Keratinocyte (primary cell): ENCODE measurements around the gene LRBA. TPM values are rescaled to one million over a fixed set of nuclear protein-coding genes. Genes with fewer than 3 reads are reported as not detected.
"Not testable (repeated sequence)": the region's sequence is repeated elsewhere in the genome, so short reads cannot be mapped to it uniquely, and the experiment has no call there.

Source experiments
- DNase-seq: peaks from one replicate; pipeline ENCODE4 v3.0.0-alpha.2; 2011; ENCODE audit warnings: low read depth, missing footprints, low spot score
- FAIRE-seq: peaks from 2 replicates; lab custom pipeline; 2011; peaks lifted over from hg19 to GRCh38; lab: Jason Lieb, UNC
- H2AFZ ChIP-seq: 2 replicates; pipeline ENCODE4 v1.6.0; 2012; ENCODE audit warnings: low read length, control low read depth, inconsistent platforms; ENCODE audit not compliant: control insufficient read depth
- H3K27ac ChIP-seq: 2 replicates; pipeline ENCODE4 v1.5.1; 2011; ENCODE audit warnings: low read length; ENCODE audit not compliant: control insufficient read depth, insufficient read depth
- H3K27me3 ChIP-seq: 3 replicates; pipeline ENCODE4 v1.6.0; 2011; ENCODE audit warnings: low read length; ENCODE audit not compliant: control insufficient read depth, insufficient read depth; ENCODE audit errors: extremely low read depth
- H3K36me3 ChIP-seq, 2 experiments: 2 replicates in 1 of 2; 3 replicates in 1 of 2; pipeline ENCODE4 v1.5.1; 2011; ENCODE audit warnings: low read length in 2 of 2, mild to moderate bottlenecking in 1 of 2; ENCODE audit not compliant: control insufficient read depth in 2 of 2, insufficient read depth in 2 of 2; ENCODE audit errors: extremely low read depth in 1 of 2
- H3K4me1 ChIP-seq: 3 replicates; pipeline ENCODE4 v1.5.1; 2011; ENCODE audit warnings: low read length; ENCODE audit not compliant: control insufficient read depth, insufficient read depth; ENCODE audit errors: extremely low read depth
- H3K4me2 ChIP-seq: 3 replicates; pipeline ENCODE4 v1.6.0; 2011; ENCODE audit warnings: low read depth, low read length; ENCODE audit not compliant: control insufficient read depth, insufficient read depth; ENCODE audit errors: extremely low read depth
- H3K4me3 ChIP-seq, 3 experiments: fragments of 200-600 bp in 1 of 3; sonication (generic) in 1 of 3; 2 replicates in 2 of 3; 3 replicates in 1 of 3; pipeline ENCODE4 v1.5.1; 2011 to 2016; ENCODE audit warnings: low read length in 3 of 3, mild to moderate bottlenecking in 3 of 3, control low read depth in 2 of 3, inconsistent platforms in 1 of 3, low read depth in 1 of 3, mixed read lengths in 1 of 3, mixed run types in 1 of 3, moderate library complexity in 1 of 3; ENCODE audit not compliant: control insufficient read depth in 2 of 3, insufficient read depth in 2 of 3; ENCODE audit errors: extremely low read depth in 1 of 3
- H3K79me2 ChIP-seq: 2 replicates; pipeline ENCODE4 v1.6.0; 2012; ENCODE audit warnings: low read length; ENCODE audit not compliant: control insufficient read depth, insufficient read depth
- H3K9ac ChIP-seq: 3 replicates; pipeline ENCODE4 v1.6.0; 2011; ENCODE audit warnings: low read length; ENCODE audit not compliant: control insufficient read depth, insufficient read depth; ENCODE audit errors: extremely low read depth
- H3K9me1 ChIP-seq: 3 replicates; pipeline ENCODE4 v1.6.0; 2011; ENCODE audit warnings: low read length; ENCODE audit not compliant: control insufficient read depth, insufficient read depth; ENCODE audit errors: extremely low read depth
- H3K9me3 ChIP-seq: 2 replicates; pipeline ENCODE4 v1.5.1; 2012; ENCODE audit warnings: low read depth, low read length; ENCODE audit not compliant: control insufficient read depth
- H4K20me1 ChIP-seq: 3 replicates; pipeline ENCODE4 v1.6.0; 2011; ENCODE audit warnings: low read length; ENCODE audit not compliant: control insufficient read depth, insufficient read depth; ENCODE audit errors: extremely low read depth
- EZH2 ChIP-seq: IDR thresholded peaks from one replicate; pipeline ENCODE4 v1.6.1; 2012; ENCODE audit warnings: inconsistent platforms, mild to moderate bottlenecking, low read length, moderate library complexity
- dilution Hi-C: fragments of 300-500 bp; cut with MboI; formaldehyde crosslinking; loops from one replicate; pipeline ENCODE4 v1.7.0; 2020; ENCODE audit warnings: low sequenced_read_pairs; ENCODE audit not compliant: extremely low pct_ligation_motif_present
- polyA plus RNA-seq, 5 experiments: library from polyadenylated mRNA; depleted of rRNA in 3 of 5; stranded (reverse) in 3 of 5; stranded (forward) in 1 of 5; unstranded in 1 of 5; fragments of >200 nt; gene quantifications; 1 replicate in 1 of 5; 2 replicates in 3 of 5; 3 replicates in 1 of 5; pipeline versions ENCODE4 v1.2.1 to v1.2.3, GENCODE V29; 2011 to 2012; ENCODE audit warnings: missing spikeins in 2 of 5, low read depth in 1 of 5, low replicate concordance in 1 of 5
- TF ChIP-seq, protein P1 (sequence below), 3 experiments: IDR thresholded peaks in 1 of 3; conservative IDR thresholded peaks in 1 of 3; optimal IDR thresholded peaks in 1 of 3; 2 replicates in 2 of 3; 3 replicates in 1 of 3; pipeline versions ENCODE3 to v1.5.1; 2011; ENCODE audit warnings: low read length in 3 of 3, mild to moderate bottlenecking in 3 of 3, moderate library complexity in 2 of 3, control low read depth in 1 of 3, inconsistent platforms in 1 of 3; ENCODE audit not compliant: insufficient read depth in 2 of 3; ENCODE audit errors: extremely low read depth in 1 of 3

Gene LRBA
- polyA plus RNA-seq, 1 donor (not counting 4 experiments of a cell fraction or from before 2014, with no cell fraction given), result 35.6 TPM

GRCh38 chr4:150569384-150569987, 445.6 kb downstream of the LRBA start:
- peak; percentile 41 for FAIRE-seq
- Histone ChIP-seq H3K27ac (no peak overlapping the region), H2AFZ (no peak overlapping the region), H3K79me2 (no peaks in the 10 kb centered on the region), H3K9me1 (no peaks in the 10 kb centered on the region), H3K36me3 (no peaks in the 10 kb centered on the region), H3K9ac (no peak overlapping the region), H3K9me3 (peaks cover 3% of the 10 kb centered on the region), H4K20me1 (no peaks in the 10 kb centered on the region), H3K4me2 (no peak overlapping the region), H3K4me1 (peaks cover 5% of the 10 kb centered on the region), H3K4me3 (no peak overlapping the region), H3K27me3 (no peaks in the 10 kb centered on the region)
- TF ChIP-seq EZH2, result no peak
- TF ChIP-seq, protein P1, sequence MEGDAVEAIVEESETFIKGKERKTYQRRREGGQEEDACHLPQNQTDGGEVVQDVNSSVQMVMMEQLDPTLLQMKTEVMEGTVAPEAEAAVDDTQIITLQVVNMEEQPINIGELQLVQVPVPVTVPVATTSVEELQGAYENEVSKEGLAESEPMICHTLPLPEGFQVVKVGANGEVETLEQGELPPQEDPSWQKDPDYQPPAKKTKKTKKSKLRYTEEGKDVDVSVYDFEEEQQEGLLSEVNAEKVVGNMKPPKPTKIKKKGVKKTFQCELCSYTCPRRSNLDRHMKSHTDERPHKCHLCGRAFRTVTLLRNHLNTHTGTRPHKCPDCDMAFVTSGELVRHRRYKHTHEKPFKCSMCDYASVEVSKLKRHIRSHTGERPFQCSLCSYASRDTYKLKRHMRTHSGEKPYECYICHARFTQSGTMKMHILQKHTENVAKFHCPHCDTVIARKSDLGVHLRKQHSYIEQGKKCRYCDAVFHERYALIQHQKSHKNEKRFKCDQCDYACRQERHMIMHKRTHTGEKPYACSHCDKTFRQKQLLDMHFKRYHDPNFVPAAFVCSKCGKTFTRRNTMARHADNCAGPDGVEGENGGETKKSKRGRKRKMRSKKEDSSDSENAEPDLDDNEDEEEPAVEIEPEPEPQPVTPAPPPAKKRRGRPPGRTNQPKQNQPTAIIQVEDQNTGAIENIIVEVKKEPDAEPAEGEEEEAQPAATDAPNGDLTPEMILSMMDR (optimal IDR thresholded peaks at IDR 0.05 in 1 of 3, IDR thresholded peaks at IDR 0.05 in 1 of 3, conservative IDR thresholded peaks at IDR 0.05 in 1 of 3; ENCODE audit: extremely low read depth in 1 of 3, insufficient read depth in 2 of 3, low read length in 3 of 3), result no peak
- dilution Hi-C loops, result no loop called here
- DNase-seq, result no peak

GRCh38 chr4:150567070-150567469, 448.0 kb downstream of the LRBA start:
- Histone ChIP-seq H3K4me3 (no peak overlapping the region), H3K36me3 (no peaks in the 10 kb centered on the region), H4K20me1 (no peaks in the 10 kb centered on the region), H3K9ac (no peak overlapping the region), H3K9me1 (no peaks in the 10 kb centered on the region), H3K79me2 (no peaks in the 10 kb centered on the region), H3K9me3 (peaks cover 3% of the 10 kb centered on the region), H3K4me1 (no peaks in the 10 kb centered on the region), H2AFZ (no peak overlapping the region), H3K27me3 (no peaks in the 10 kb centered on the region), H3K27ac (no peak overlapping the region), H3K4me2 (no peak overlapping the region)
- dilution Hi-C loops, result no loop called here
- DNase-seq (no peak), FAIRE-seq (no peak)
- no peak for TF ChIP-seq EZH2
- TF ChIP-seq, protein P1 (optimal IDR thresholded peaks at IDR 0.05 in 1 of 3, IDR thresholded peaks at IDR 0.05 in 1 of 3, conservative IDR thresholded peaks at IDR 0.05 in 1 of 3; ENCODE audit: extremely low read depth in 1 of 3, insufficient read depth in 2 of 3, low read length in 3 of 3), result no peak

DNA sequence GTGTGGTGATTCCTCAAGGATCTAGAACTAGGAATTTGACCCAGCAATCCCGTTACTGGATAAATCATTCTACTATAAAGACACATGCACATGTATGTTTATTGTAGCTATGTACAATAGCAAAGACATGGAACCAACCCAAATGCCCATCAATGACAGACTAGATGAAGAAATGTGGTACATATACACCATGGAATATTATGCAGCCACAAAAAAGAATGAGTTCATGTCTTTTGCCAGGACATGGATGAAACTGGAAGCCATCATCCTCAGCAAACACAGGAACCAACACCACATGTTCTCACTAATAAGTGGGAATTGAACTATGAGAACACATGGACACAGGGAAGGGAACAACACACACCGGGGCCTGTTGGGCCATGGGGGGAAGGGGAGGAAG, 450.1 kb downstream of the LRBA start:
- H3K36me3 ChIP-seq, H2AFZ ChIP-seq, H3K4me3 ChIP-seq, H3K79me2 ChIP-seq, H3K27ac ChIP-seq, H3K27me3 ChIP-seq, H3K9me3 ChIP-seq, H3K4me2 ChIP-seq, H3K9me1 ChIP-seq, DNase-seq, H3K9ac ChIP-seq, H4K20me1 ChIP-seq, FAIRE-seq, dilution Hi-C loops, H3K4me1 ChIP-seq: not testable (repeated sequence)
